OCI-LY3 (cell line): ENCODE measurements around the gene ZBED5.

Source experiments
- EZH2phosphoT487 ChIP-seq: fragments of 200-600 bp; shearing (Covaris generic); IDR thresholded peaks from 2 replicates; pipeline ENCODE4 v1.6.1; 2018; ENCODE audit warnings: antibody characterized with exemption, mixed run types, low read depth
- TF ChIP-seq, protein P1 (sequence below): fragments of 200-600, 300-600 bp; sonication (generic); IDR thresholded peaks from 2 replicates; pipeline ENCODE4 v1.5.1; 2014; ENCODE audit warnings: antibody characterized with exemption, low read length, low read depth

DNA sequence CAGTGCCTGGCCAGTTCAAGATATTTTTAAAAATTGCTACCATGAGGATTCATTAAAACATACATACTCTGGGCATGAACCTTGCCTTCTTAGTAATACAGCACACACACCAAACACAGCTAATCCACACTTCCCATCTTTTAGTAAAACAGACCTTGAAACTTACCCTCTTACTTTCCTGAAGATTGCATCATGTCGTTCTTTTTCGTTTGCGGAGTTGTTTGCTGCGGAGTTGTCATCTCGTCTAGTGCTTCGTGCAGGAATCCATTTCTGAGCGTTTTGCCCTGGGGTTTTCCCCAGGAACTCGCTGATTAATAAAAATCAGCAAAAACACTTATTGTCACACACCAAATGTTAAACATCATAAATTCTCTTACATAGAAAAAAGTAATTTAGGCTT, 52.1 kb downstream of the ZBED5 start:
- TF ChIP-seq, protein P1, sequence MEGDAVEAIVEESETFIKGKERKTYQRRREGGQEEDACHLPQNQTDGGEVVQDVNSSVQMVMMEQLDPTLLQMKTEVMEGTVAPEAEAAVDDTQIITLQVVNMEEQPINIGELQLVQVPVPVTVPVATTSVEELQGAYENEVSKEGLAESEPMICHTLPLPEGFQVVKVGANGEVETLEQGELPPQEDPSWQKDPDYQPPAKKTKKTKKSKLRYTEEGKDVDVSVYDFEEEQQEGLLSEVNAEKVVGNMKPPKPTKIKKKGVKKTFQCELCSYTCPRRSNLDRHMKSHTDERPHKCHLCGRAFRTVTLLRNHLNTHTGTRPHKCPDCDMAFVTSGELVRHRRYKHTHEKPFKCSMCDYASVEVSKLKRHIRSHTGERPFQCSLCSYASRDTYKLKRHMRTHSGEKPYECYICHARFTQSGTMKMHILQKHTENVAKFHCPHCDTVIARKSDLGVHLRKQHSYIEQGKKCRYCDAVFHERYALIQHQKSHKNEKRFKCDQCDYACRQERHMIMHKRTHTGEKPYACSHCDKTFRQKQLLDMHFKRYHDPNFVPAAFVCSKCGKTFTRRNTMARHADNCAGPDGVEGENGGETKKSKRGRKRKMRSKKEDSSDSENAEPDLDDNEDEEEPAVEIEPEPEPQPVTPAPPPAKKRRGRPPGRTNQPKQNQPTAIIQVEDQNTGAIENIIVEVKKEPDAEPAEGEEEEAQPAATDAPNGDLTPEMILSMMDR: no peak
- TF ChIP-seq EZH2phosphoT487: no peak
